Epithelial cell of proximal tubule (primary cell): ENCODE measurements around the gene ADCY5. TPM values are rescaled to one million over a fixed set of nuclear protein-coding genes. Genes with fewer than 3 reads are reported as not detected.

Experiments used
- DNase-seq: peaks from one replicate; pipeline ENCODE4 v3.0.0-alpha.2; 2011; ENCODE audit warnings: low read depth
- H3K4me3 ChIP-seq: 2 replicates; pipeline ENCODE4 v1.5.1; 2011; ENCODE audit warnings: low read depth, mild to moderate bottlenecking, low read length
- CTCF ChIP-seq: conservative IDR thresholded peaks from 2 replicates; pipeline ENCODE4 v1.5.1; 2012; ENCODE audit warnings: low read depth, mild to moderate bottlenecking, low read length
- total RNA-seq: library from RNA; depleted of rRNA; stranded (reverse); fragments of >200 nt; gene quantifications from 2 replicates; pipeline ENCODE4 v1.2.3, GENCODE V29; 2015

ADCY5 gene
- total RNA-seq, 1 donor from 2014 or later = 2.7 TPM

- DNase-seq = no peak
- no peak for TF ChIP-seq CTCF
- peak overlapping the region; percentile 55 for H3K4me3 ChIP-seq
Observed at GRCh38 chr3:123447749-123448517, 957 bp downstream of the ADCY5 start.

DNA sequence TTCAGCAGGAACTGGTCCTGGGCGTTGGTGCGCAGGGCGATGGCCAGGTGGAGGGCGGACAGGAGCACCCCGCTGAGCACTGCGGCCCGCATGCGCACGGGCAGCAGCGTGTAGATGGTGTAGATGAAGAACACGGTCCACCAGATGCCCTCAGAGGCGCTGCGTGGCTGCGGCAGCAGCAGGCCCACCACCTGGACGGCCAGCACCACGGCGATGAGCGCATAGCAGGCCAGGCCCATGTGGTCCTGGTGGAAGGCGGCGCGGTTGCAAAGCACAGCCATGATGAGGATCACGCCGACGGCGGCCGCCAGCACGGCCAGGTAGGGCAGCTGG, 1.5 kb downstream of the ADCY5 start:
- DNase-seq = no peak
- TF ChIP-seq CTCF = no peak
- H3K4me3 ChIP-seq = no peak overlapping the region

DNA sequence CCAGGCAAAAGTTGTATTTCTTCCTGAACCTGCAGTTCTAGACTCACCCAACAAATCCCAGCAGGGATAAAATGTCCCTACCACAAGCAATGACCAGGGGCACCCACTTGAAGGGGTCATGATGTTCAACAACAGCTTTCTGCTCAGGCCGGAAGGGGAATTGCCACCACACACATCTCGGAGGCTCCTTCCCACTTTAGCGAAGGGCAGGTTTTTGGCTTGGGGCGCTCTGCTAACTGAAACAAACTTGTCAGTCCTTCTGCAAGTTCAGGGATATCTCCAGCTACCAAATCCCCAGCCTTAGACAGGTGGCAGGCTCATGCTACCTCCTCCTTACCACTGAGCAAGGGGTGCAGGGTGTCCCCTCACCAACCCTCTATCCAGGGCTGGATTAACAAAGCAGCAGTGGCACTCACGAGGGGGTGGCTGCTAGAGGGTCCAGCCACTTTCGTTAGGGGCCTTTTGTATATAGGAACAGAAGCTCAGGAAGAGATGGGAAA, 2.2 kb downstream of the ADCY5 start:
- H3K4me3 ChIP-seq = no peak overlapping the region
- no peak for TF ChIP-seq CTCF

DNA sequence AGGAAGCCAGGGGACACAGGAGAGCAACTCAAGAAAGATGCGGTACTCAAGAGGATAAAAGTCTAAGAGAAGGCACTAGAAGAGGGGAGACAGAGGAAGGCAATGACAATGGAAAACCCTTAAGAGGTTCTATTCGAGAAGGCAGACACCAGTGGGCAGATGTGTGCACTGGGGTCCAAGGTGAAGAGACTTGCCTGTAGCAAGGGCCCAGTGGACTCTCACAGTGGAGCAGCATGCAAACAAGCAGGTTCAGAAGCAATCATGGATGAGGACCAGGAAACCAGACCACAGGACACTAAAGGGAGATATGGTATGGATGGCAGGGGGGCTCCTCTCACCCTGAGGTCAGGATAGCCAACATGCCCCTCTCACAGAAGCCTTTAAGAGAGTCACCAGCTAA, 2.7 kb downstream of the ADCY5 start:
- DNase-seq = no peak
- H3K4me3 ChIP-seq = no peak overlapping the region
- TF ChIP-seq CTCF = no peak

More for the DNA sequence above, 2.2 kb downstream of the ADCY5 start:
- DNase-seq = no peak

DNA sequence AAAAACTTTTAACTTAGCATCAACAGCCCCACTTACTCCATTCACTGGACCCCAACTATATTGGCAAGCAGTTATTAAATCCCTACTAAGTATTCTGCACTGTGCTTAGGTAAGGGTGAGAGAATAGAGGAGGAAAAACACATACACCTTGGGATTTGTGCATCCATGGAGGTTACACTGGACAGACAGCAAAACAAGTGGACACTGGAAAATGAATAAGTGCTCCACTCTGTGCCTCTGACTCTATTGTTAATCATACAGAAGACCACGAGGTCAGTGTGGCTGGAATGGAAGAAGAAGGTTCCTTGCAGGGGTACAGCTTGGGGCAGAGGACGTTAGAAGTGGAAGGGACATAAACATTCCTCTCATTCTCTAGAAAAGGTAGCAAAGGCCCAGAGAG, 3.2 kb downstream of the ADCY5 start:
- H3K4me3 ChIP-seq = no peak overlapping the region
- no peak for TF ChIP-seq CTCF
- no peak for DNase-seq

DNA sequence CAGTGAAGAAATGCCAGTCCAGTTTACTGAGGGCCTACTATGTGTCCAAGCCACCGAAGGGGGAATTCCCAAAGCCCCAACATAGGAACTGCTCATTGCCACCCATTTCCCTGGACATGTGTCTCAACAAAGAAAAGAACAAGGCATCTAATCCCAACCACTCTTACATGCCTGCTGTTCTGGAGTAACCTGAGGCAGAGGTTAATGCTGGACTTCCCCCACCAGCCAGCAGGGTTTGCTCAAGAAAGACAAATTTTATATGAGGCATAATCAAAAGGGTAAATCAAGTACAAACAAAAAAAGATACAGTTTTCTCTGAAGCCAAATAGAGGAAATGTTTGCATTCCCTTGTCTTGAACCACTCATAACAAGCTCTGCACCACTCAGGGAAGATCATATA, 4.1 kb downstream of the ADCY5 start:
- no peak overlapping the region for H3K4me3 ChIP-seq
- DNase-seq = no peak
- peak; percentile 32 for TF ChIP-seq CTCF

DNA sequence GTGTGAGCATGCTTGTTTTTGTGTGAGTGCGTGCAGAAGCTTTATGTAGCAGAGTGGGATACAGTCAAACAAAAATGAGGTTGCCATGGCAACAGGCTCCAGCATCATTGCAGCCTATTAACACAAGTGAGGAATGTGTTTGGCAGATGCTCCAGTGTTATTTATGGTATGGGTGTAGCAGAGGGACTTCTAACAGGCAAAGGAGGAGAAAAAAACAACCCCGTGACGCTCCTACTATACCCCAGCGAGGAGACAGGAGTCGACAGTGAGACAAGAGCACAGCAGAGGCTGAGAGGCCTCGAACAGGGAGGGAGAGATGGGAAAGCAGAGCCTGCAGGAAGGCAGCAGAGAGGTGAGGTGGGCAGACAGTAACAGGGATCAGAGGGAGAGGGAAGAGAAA, 4.9 kb downstream of the ADCY5 start:
- TF ChIP-seq CTCF = no peak
- no peak overlapping the region for H3K4me3 ChIP-seq
- DNase-seq = no peak
